ENCODE results near the gene AMDHD1. TPM values are rescaled to one million over a fixed set of nuclear protein-coding genes. Genes with fewer than 3 reads are reported as not detected.
"Not testable (repeated sequence)": the region's sequence is repeated elsewhere in the genome, so short reads cannot be mapped to it uniquely, and the experiment has no call there.

The AMDHD1 gene
- total RNA-seq, 1 experiment from 2014 or later = 0.80 TPM

DNA sequence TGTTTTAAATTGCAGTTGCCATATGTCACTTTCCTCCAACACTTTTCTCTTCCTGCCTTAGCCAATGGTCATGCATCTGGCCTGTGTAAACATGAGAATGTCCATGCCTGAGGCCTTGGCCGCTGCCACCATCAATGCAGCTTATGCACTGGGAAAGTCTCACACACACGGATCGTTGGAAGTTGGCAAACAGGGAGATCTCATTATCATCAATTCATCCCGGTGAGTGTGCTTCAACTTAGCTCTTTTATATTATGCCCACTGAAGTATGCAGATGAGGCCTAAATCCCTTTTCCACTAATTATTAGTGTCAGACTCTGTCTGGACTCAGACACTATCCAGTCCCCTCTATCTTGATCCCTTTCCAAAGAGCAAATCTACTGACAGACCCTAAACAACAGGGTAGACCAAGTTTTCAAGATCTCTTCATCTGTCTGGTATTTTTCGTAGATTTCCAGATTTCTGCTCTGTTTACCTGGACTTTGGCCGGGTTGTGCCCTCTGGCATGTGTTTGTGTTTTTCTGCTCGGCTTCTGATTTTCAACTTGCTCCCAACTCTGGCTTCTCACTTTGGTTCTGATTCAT is 23.2 kb downstream of the AMDHD1 start:
- Histone ChIP-seq H3K27me3 (ENCODE audit: low read length) (no peaks in the 10 kb centered on the region), H3K36me3 (ENCODE audit: low read depth, low read length) (no peaks in the 10 kb centered on the region), H3K9me2 (replicated peaks; ENCODE audit: low read length) (no peaks in the 10 kb centered on the region), H3K4me2 (ENCODE audit: low read length) (no peak overlapping the region), H4K20me1 (ENCODE audit: low read length) (no peaks in the 10 kb centered on the region), H3K27ac (ENCODE audit: low read length) (no peak overlapping the region), H3F3A (ENCODE audit: low read length, unreplicated experiment) (no peaks in the 10 kb centered on the region), H3K79me2 (ENCODE audit: low read length) (no peaks in the 10 kb centered on the region), H3K4me3 (ENCODE audit: low read length) (no peak overlapping the region), H2AFZ (ENCODE audit: low read length) (no peak overlapping the region), H3K4me1 (ENCODE audit: insufficient read depth, low read length) (no peaks in the 10 kb centered on the region), H3K9me3 (ENCODE audit: low read length) (no peaks in the 10 kb centered on the region), H3K9ac (ENCODE audit: low read length) (no peak overlapping the region)
- BruUV-seq (replicated peaks) = no TSS peak
- TF ChIP-seq, protein P1, sequence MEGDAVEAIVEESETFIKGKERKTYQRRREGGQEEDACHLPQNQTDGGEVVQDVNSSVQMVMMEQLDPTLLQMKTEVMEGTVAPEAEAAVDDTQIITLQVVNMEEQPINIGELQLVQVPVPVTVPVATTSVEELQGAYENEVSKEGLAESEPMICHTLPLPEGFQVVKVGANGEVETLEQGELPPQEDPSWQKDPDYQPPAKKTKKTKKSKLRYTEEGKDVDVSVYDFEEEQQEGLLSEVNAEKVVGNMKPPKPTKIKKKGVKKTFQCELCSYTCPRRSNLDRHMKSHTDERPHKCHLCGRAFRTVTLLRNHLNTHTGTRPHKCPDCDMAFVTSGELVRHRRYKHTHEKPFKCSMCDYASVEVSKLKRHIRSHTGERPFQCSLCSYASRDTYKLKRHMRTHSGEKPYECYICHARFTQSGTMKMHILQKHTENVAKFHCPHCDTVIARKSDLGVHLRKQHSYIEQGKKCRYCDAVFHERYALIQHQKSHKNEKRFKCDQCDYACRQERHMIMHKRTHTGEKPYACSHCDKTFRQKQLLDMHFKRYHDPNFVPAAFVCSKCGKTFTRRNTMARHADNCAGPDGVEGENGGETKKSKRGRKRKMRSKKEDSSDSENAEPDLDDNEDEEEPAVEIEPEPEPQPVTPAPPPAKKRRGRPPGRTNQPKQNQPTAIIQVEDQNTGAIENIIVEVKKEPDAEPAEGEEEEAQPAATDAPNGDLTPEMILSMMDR (conservative IDR thresholded peaks at IDR 0.05; ENCODE audit: low read depth, low read length) = no peak
- TF ChIP-seq EZH2 (IDR thresholded peaks at IDR 0.05; ENCODE audit: low read length, unreplicated experiment) = no peak
- no peak for TF ChIP-seq EZH2phosphoT487 (IDR thresholded peaks at IDR 0.05; ENCODE audit: borderline replicate concordance, low read length)
- intact Hi-C loops (cut with micrococcal nuclease) = no loop called here
- ChIA-PET POLR2A (ENCODE audit: unreplicated experiment) (no interaction called here), CTCF (no interaction called here)
- ATAC-seq (no peak), DNase-seq (no peak)

DNA sequence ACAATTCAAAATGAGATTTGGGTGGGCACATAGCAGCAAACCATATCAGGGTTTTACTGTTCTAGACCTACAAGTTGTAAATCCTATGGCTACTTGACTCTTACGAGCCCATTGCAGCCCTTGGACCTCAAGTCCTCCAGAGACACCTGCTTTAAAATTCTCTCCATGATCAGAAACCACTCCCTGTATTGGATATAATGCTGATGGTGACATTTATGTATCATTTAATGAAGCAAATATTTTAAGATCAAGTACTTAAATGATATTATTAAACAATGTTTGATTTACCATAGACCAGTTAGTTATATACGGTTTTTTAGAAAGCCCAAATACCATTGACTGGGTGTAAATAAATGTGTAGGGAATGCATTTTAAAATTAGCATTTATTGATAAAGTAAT is 24.2 kb downstream of the AMDHD1 start:
- no peak overlapping the region for H3K4me3 ChIP-seq (ENCODE audit: low read length)
- no peaks in the 10 kb centered on the region for H3F3A ChIP-seq (ENCODE audit: low read length, unreplicated experiment)
- TF ChIP-seq, protein P1 (conservative IDR thresholded peaks at IDR 0.05; ENCODE audit: low read depth, low read length) = no peak
- TF ChIP-seq EZH2phosphoT487 (IDR thresholded peaks at IDR 0.05; ENCODE audit: borderline replicate concordance, low read length) (no peak), EZH2 (IDR thresholded peaks at IDR 0.05; ENCODE audit: low read length, unreplicated experiment) (no peak)
- BruUV-seq (replicated peaks) = no TSS peak
- no peaks in the 10 kb centered on the region for H3K36me3 ChIP-seq (ENCODE audit: low read depth, low read length)
- H3K79me2 ChIP-seq (ENCODE audit: low read length) = no peaks in the 10 kb centered on the region
- no peak overlapping the region for H3K27ac ChIP-seq (ENCODE audit: low read length)
- no peaks in the 10 kb centered on the region for H3K27me3 ChIP-seq (ENCODE audit: low read length)
- DNase-seq (no peak), ATAC-seq (no peak)
- POLR2A ChIA-PET (ENCODE audit: unreplicated experiment) = no interaction called here
- H3K4me1 ChIP-seq (ENCODE audit: insufficient read depth, low read length) = no peaks in the 10 kb centered on the region
- CTCF ChIA-PET = no interaction called here
- H3K4me2 ChIP-seq (ENCODE audit: low read length) = no peak overlapping the region
- intact Hi-C loops (cut with micrococcal nuclease) = no loop called here
- H3K9me2 ChIP-seq (replicated peaks; ENCODE audit: low read length) = no peaks in the 10 kb centered on the region
- H2AFZ ChIP-seq (ENCODE audit: low read length) = no peak overlapping the region
- no peaks in the 10 kb centered on the region for H3K9me3 ChIP-seq (ENCODE audit: low read length)
- H3K9ac ChIP-seq (ENCODE audit: low read length) = no peak overlapping the region
- H4K20me1 ChIP-seq (ENCODE audit: low read length) = no peaks in the 10 kb centered on the region

DNA sequence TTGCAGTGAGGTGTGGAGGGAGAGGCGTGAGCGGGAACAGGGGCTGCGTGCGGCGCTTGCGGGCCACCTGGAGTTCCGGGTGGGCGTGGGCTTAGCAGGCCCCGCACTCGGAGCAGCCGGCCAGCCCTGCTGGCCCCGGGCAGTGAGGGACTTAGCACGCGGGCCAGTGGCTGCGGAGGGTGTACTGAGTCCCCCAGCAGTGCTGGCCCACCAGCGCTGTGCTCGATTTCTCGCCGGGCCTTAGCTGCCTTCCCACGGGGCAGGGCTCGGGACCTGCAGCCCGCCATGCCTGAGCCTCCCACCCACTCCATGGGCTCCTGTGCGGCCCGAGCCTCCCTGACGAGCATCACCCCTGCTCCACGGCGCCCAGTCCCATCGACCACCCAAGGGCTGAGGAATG is 26.0 kb downstream of the AMDHD1 start:
- DNase-seq; H3K4me1 ChIP-seq (ENCODE audit: insufficient read depth, low read length); CTCF ChIA-PET; H2AFZ ChIP-seq (ENCODE audit: low read length); H3K27ac ChIP-seq (ENCODE audit: low read length); ATAC-seq; intact Hi-C loops (cut with micrococcal nuclease); H3K9me2 ChIP-seq (replicated peaks; ENCODE audit: low read length); BruUV-seq (replicated peaks); H3K4me2 ChIP-seq (ENCODE audit: low read length); H3K4me3 ChIP-seq (ENCODE audit: low read length); H3K27me3 ChIP-seq (ENCODE audit: low read length); H3K9ac ChIP-seq (ENCODE audit: low read length); H3K9me3 ChIP-seq (ENCODE audit: low read length); H4K20me1 ChIP-seq (ENCODE audit: low read length); H3F3A ChIP-seq (ENCODE audit: low read length, unreplicated experiment); H3K36me3 ChIP-seq (ENCODE audit: low read depth, low read length); H3K79me2 ChIP-seq (ENCODE audit: low read length): not testable (repeated sequence)
- POLR2A ChIA-PET (ENCODE audit: unreplicated experiment) = interaction anchor here (0.6 kb wide), 1 partner anchor 7 kb away, joined by 13 read pairs; no protein-coding TSS in a partner anchor
